ENCODE measurements around the gene SIRPB1. TPM values are rescaled to one million over a fixed set of nuclear protein-coding genes. Genes with fewer than 3 reads are reported as not detected.

The SIRPB1 gene
- total RNA-seq (2022) (1.4 and 2.4 TPM in 2 replicates), Bru-seq, nascent RNA (percentile 12 among the genes with signal in this experiment), BruChase-seq, experiment 1, labeled RNA remaining after a 6-hour chase (percentile 42 among the genes with signal in this experiment), BruChase-seq, experiment 2, labeled RNA remaining after a 2-hour chase (percentile 24 among the genes with signal in this experiment)
- long read RNA-seq, result 0 reads

DNA sequence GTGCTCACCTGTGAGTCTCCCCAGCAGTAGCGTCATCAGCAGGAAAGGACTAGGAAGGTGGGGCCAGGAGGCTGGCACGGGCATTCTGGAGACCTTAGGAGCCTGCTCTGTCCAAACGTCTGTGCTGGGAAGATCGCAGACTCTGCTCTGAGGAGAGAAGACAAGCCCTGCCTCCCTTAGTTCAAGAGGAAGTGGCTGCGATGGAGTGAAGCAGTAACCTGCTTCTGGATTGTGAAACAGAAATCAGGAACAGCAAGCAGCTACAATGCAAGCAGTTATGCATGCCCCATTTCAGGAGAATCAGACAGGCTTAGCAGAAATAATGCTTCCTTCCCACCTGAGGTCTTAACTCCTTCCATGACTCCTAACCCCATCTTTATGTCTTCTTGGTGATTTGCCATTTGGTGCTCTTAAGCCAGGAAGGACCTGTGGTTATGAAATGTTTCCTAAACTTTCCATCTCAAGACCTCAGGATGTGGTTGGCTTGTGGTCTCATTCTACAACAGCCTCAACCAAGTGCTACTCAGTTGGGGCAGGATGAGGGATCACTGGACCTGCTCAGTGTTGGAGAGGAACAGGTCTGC is at the start of gene SIRPB1:
TSS of gene SIRPB1 (minus strand) at position 149 of the 584 bp plus-strand sequence. CDS start at position 84, 65 bp downstream.
- no peaks in the 10 kb centered on the region for H3K27me3 Mint-ChIP-seq (ENCODE audit: insufficient read depth, unreplicated experiment)
- no peak for DNase-seq (ENCODE audit: unreplicated experiment)
- intact Hi-C loops (cut with micrococcal nuclease), result no loop called here
- H3K4me1 Mint-ChIP-seq (ENCODE audit: insufficient read depth, unreplicated experiment), result peaks cover 7% of the 10 kb centered on the region
- H3K36me3 Mint-ChIP-seq (ENCODE audit: insufficient read depth, unreplicated experiment), result no peaks in the 10 kb centered on the region
- CTCF ChIA-PET, result no interaction called here
- BruUV-seq (replicated peaks), result no TSS peak
- POLR2A ChIA-PET, result no interaction called here
- TF ChIP-seq, protein P1, sequence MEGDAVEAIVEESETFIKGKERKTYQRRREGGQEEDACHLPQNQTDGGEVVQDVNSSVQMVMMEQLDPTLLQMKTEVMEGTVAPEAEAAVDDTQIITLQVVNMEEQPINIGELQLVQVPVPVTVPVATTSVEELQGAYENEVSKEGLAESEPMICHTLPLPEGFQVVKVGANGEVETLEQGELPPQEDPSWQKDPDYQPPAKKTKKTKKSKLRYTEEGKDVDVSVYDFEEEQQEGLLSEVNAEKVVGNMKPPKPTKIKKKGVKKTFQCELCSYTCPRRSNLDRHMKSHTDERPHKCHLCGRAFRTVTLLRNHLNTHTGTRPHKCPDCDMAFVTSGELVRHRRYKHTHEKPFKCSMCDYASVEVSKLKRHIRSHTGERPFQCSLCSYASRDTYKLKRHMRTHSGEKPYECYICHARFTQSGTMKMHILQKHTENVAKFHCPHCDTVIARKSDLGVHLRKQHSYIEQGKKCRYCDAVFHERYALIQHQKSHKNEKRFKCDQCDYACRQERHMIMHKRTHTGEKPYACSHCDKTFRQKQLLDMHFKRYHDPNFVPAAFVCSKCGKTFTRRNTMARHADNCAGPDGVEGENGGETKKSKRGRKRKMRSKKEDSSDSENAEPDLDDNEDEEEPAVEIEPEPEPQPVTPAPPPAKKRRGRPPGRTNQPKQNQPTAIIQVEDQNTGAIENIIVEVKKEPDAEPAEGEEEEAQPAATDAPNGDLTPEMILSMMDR (IDR thresholded peaks at IDR 0.05; ENCODE audit: unreplicated experiment), result no peak
- H3K4me3 Mint-ChIP-seq (ENCODE audit: unreplicated experiment), result no peak within 1 kb of the TSS
- H3K9me3 Mint-ChIP-seq (ENCODE audit: unreplicated experiment), result peaks cover 7% of the 10 kb centered on the region
- H3K27ac Mint-ChIP-seq (ENCODE audit: low read depth, unreplicated experiment), result no peak within 1 kb of the TSS

DNA sequence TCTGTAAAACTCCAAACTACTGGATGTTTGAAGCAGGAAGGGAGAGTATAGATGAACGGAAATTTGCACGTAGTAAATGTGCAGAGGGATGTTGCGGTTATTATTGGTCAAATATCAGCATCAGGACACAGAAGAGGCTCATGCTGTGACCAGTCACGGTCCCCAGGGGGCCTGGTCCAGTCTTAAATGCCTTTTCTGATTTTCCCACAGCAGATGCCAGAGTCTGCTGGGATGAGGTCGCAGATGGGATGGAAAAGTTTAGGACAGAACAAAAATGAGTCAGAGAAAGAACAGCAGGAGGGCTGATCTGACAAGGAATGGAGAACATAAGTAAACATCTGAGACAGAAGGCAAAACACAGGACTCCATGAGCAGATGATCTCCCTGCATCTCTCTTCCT is 49.5 kb upstream of the SIRPB1 start:
- peaks cover 7% of the 10 kb centered on the region for H3K4me1 Mint-ChIP-seq (ENCODE audit: insufficient read depth, unreplicated experiment)
- no TSS peak for BruUV-seq (replicated peaks)
- H3K4me3 Mint-ChIP-seq (ENCODE audit: unreplicated experiment), result no peak overlapping the region
- ChIA-PET CTCF (interaction anchor here (0.7 kb wide), 2 partner anchors 68 to 95 kb away, joined by 3 read pairs; no protein-coding TSS in a partner anchor), POLR2A (no interaction called here)
- H3K36me3 Mint-ChIP-seq (ENCODE audit: insufficient read depth, unreplicated experiment), result no peaks in the 10 kb centered on the region
- H3K9me3 Mint-ChIP-seq (ENCODE audit: unreplicated experiment), result no peaks in the 10 kb centered on the region
- TF ChIP-seq, protein P1 (IDR thresholded peaks at IDR 0.05; ENCODE audit: unreplicated experiment), result no peak
- no peak overlapping the region for H3K27ac Mint-ChIP-seq (ENCODE audit: low read depth, unreplicated experiment)
- peak; percentile 7 for DNase-seq (ENCODE audit: unreplicated experiment)
- intact Hi-C loops (cut with micrococcal nuclease), result no loop called here
- no peaks in the 10 kb centered on the region for H3K27me3 Mint-ChIP-seq (ENCODE audit: insufficient read depth, unreplicated experiment)

DNA sequence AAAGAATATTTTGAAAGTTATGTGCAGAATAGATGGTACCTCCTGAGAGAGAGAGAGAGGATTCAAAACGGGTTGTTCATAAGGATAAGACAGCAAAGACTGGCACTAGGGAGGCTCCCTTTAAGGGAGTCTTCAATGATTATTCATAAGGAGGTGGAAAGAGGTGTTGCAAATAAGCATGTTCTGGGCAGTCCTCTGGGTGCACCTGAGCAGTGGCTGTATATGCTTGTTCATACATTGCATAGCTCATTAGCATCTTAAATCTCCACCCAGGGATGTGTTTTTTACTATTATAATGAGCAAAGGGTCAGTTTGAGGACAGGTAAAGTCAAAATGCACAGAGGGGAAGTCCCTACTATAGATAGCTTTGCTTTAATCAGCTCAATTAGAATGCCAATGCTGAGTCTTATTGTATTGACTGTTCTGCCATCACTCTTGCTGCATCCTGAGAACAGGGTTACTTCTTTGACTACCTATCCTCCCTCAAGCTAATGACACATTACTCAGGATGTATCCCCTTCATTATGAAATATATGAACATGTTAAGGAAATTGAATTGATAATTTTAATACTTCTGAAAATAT is 47.8 kb upstream of the SIRPB1 start:
- POLR2A ChIA-PET, result interaction anchor here (0.9 to 1.2 kb wide), 2 partner anchors 9 to 51 kb away, joined by 3 read pairs; no protein-coding TSS in a partner anchor
- no peaks in the 10 kb centered on the region for H3K36me3 Mint-ChIP-seq (ENCODE audit: insufficient read depth, unreplicated experiment)
- H3K27me3 Mint-ChIP-seq (ENCODE audit: insufficient read depth, unreplicated experiment), result no peaks in the 10 kb centered on the region
- no TSS peak for BruUV-seq (replicated peaks)
- no peak overlapping the region for H3K4me3 Mint-ChIP-seq (ENCODE audit: unreplicated experiment)
- TF ChIP-seq, protein P1 (IDR thresholded peaks at IDR 0.05; ENCODE audit: unreplicated experiment), result no peak
- H3K27ac Mint-ChIP-seq (ENCODE audit: low read depth, unreplicated experiment), result no peak overlapping the region
- no peaks in the 10 kb centered on the region for H3K9me3 Mint-ChIP-seq (ENCODE audit: unreplicated experiment)
- intact Hi-C loops (cut with micrococcal nuclease), result no loop called here
- peaks cover 15% of the 10 kb centered on the region for H3K4me1 Mint-ChIP-seq (ENCODE audit: insufficient read depth, unreplicated experiment)
- CTCF ChIA-PET, result interaction anchor here (0.7 to 1.1 kb wide), 2 partner anchors 8 to 67 kb away, joined by 3 read pairs; no protein-coding TSS in a partner anchor
- DNase-seq (ENCODE audit: unreplicated experiment), result no peak

DNA sequence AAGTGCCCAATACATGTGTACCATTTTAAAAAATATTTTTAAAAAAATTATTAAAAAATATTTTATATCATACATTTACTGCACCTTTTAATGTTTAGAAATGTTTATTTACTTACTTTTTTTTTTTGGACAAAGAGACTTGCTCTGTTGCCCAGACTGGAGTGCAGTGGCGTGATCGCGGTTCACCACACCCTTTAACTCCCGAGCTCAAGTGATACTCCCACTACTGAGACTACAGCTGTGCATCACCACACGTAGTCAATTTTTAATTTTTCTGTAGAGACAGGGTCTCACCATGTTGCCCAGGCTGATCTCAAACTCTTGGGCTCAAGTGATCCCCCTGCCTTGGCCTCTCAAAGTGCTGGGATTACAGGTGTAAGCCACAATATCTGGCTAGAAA is 47.0 kb upstream of the SIRPB1 start:
- Mint-ChIP-seq H3K4me3 (ENCODE audit: unreplicated experiment) (no peak overlapping the region), H3K27me3 (ENCODE audit: insufficient read depth, unreplicated experiment) (no peaks in the 10 kb centered on the region), H3K9me3 (ENCODE audit: unreplicated experiment) (no peaks in the 10 kb centered on the region), H3K27ac (ENCODE audit: low read depth, unreplicated experiment) (no peak overlapping the region), H3K4me1 (ENCODE audit: insufficient read depth, unreplicated experiment) (peaks cover 15% of the 10 kb centered on the region), H3K36me3 (ENCODE audit: insufficient read depth, unreplicated experiment) (no peaks in the 10 kb centered on the region)
- DNase-seq (ENCODE audit: unreplicated experiment), result no peak
- POLR2A ChIA-PET, result interaction anchor here (0.9 to 1.2 kb wide), 2 partner anchors 9 to 52 kb away, joined by 3 read pairs; no protein-coding TSS in a partner anchor
- TF ChIP-seq, protein P1 (IDR thresholded peaks at IDR 0.05; ENCODE audit: unreplicated experiment), result no peak
- no TSS peak for BruUV-seq (replicated peaks)
- intact Hi-C loops (cut with micrococcal nuclease), result no loop called here
- CTCF ChIA-PET, result no interaction called here

All from MCF 10A (cell line).